SK-N-SH (cell line): Measurements from ENCODE around the gene C14orf180.

Source experiments
- FOXM1 ChIP-seq: IDR thresholded peaks from 2 replicates; pipeline ENCODE4 v1.4.0; 2012; ENCODE audit warnings: low read depth, mild to moderate bottlenecking
- GATA2 ChIP-seq: sonication (generic); formaldehyde crosslinking; IDR thresholded peaks from 2 replicates; pipeline ENCODE4 v1.5.0; 2020; ENCODE audit warnings: mild to moderate bottlenecking, missing genetic modification reagents
- JUND ChIP-seq: IDR thresholded peaks from 2 replicates; pipeline ENCODE4 v1.4.0; 2012
- NFIC ChIP-seq: IDR thresholded peaks from 2 replicates; pipeline ENCODE4 v1.4.0; 2012; ENCODE audit warnings: borderline replicate concordance
- YY1 ChIP-seq: IDR thresholded peaks from 2 replicates; pipeline ENCODE4 v1.4.0; 2012; ENCODE audit warnings: low read depth, mild to moderate bottlenecking
- TF ChIP-seq, protein P1 (sequence below): fragments of 200-600 bp; sonication (generic); IDR thresholded peaks from 2 replicates; pipeline ENCODE4 v1.6.1; 2017; ENCODE audit warnings: antibody characterized with exemption, mild to moderate bottlenecking, moderate library complexity
- TF ChIP-seq, protein P2 (sequence below): IDR thresholded peaks from 2 replicates; pipeline ENCODE4 v1.4.0; 2012; ENCODE audit warnings: low read depth

DNA sequence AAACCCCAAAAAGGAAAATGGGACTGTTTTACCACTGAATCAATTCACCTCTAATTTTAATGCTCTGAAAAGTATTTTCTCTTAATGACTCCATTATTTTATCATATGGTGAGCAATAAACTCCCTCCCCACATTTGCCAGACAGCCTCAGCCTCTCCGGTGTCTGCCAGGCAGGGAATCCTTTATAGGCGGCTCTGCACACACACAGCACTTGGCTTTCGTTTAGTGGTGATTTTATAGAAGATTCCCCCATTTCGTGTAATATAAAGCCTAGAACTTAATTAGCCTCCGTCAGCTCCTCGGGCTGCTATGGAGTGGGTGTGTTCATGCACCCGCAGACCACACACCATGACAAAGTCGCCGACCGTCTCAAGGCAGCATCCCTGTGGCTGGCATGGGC lies 10.1 kb upstream of the C14orf180 start:
- TF ChIP-seq, protein P1, sequence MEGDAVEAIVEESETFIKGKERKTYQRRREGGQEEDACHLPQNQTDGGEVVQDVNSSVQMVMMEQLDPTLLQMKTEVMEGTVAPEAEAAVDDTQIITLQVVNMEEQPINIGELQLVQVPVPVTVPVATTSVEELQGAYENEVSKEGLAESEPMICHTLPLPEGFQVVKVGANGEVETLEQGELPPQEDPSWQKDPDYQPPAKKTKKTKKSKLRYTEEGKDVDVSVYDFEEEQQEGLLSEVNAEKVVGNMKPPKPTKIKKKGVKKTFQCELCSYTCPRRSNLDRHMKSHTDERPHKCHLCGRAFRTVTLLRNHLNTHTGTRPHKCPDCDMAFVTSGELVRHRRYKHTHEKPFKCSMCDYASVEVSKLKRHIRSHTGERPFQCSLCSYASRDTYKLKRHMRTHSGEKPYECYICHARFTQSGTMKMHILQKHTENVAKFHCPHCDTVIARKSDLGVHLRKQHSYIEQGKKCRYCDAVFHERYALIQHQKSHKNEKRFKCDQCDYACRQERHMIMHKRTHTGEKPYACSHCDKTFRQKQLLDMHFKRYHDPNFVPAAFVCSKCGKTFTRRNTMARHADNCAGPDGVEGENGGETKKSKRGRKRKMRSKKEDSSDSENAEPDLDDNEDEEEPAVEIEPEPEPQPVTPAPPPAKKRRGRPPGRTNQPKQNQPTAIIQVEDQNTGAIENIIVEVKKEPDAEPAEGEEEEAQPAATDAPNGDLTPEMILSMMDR = no peak
- TF ChIP-seq JUND (no peak), FOXM1 (no peak), GATA2 (CRISPR knock-in tag) (no peak), NFIC (no peak), YY1 (no peak)
- TF ChIP-seq, protein P2, sequence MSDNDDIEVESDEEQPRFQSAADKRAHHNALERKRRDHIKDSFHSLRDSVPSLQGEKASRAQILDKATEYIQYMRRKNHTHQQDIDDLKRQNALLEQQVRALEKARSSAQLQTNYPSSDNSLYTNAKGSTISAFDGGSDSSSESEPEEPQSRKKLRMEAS = no peak
